ENCODE results near the gene GOLGA5.
A peak's percentile ranks its signal among the peaks of the same experiment; 100 is the strongest.
"Not testable (repeated sequence)": the region's sequence is repeated elsewhere in the genome, so short reads cannot be mapped to it uniquely, and the experiment has no call there.

Gene GOLGA5

GRCh38 chr14:92832137-92832700 lies 38.1 kb downstream of the GOLGA5 start:
- DNase-seq (ENCODE audit: low spot score), result no peak

GRCh38 chr14:92841930-92842329 lies 47.8 kb downstream of the GOLGA5 start:
- no peak for DNase-seq (ENCODE audit: low spot score)

- DNase-seq (ENCODE audit: low spot score), result no peak
Observed at GRCh38 chr14:92844204-92844603, 50.1 kb downstream of the GOLGA5 start.

- DNase-seq (ENCODE audit: low spot score), result peak; percentile 59
Observed at GRCh38 chr14:92846162-92846897, 52.2 kb downstream of the GOLGA5 start.

- DNase-seq (ENCODE audit: low spot score), result no peak
Observed at GRCh38 chr14:92847278-92847677, 53.2 kb downstream of the GOLGA5 start.

GRCh38 chr14:92847749-92848148 lies 53.6 kb downstream of the GOLGA5 start:
- DNase-seq (ENCODE audit: low spot score), result no peak

- DNase-seq (ENCODE audit: low spot score), result no peak
Observed at GRCh38 chr14:92848887-92849286, 54.8 kb downstream of the GOLGA5 start.

- DNase-seq (ENCODE audit: low spot score), result peak; percentile 22
Observed at GRCh38 chr14:92850492-92850891, 56.4 kb downstream of the GOLGA5 start.

GRCh38 chr14:92853136-92853535 lies 59.0 kb downstream of the GOLGA5 start:
- not testable (repeated sequence) for DNase-seq (ENCODE audit: low spot score)

GRCh38 chr14:92860049-92860840 lies 66.1 kb downstream of the GOLGA5 start:
- no peak for DNase-seq (ENCODE audit: low spot score)

- no peak for DNase-seq (ENCODE audit: low spot score)
Observed at GRCh38 chr14:92861856-92862745, 68.0 kb downstream of the GOLGA5 start.

- no peak for DNase-seq (ENCODE audit: low spot score)
Observed at GRCh38 chr14:92863286-92864080, 69.4 kb downstream of the GOLGA5 start.

GRCh38 chr14:92865674-92866073 lies 71.6 kb downstream of the GOLGA5 start:
- DNase-seq (ENCODE audit: low spot score), result no peak

- no peak for DNase-seq (ENCODE audit: low spot score)
Observed at GRCh38 chr14:92866181-92866752, 72.2 kb downstream of the GOLGA5 start.

- no peak for DNase-seq (ENCODE audit: low spot score)
Observed at GRCh38 chr14:92866901-92867865, 73.1 kb downstream of the GOLGA5 start.

GRCh38 chr14:92874962-92875661 lies 81.0 kb downstream of the GOLGA5 start:
- DNase-seq (ENCODE audit: low spot score), result no peak

GRCh38 chr14:92877757-92878431 lies 83.8 kb downstream of the GOLGA5 start:
- DNase-seq (ENCODE audit: low spot score), result no peak

GRCh38 chr14:92880351-92880750 lies 86.2 kb downstream of the GOLGA5 start:
- DNase-seq (ENCODE audit: low spot score), result no peak
